GM19351 (cell line): ENCODE data around the gene MSANTD2.

Source experiments
- ATAC-seq: cut with Tn5 transposase; IDR thresholded peaks from one replicate; pipeline ENCODE4 v1.9.1; 2021; ENCODE audit warnings: mild to moderate bottlenecking, moderate library complexity; ENCODE audit not compliant: unreplicated experiment

The MSANTD2 gene

GRCh38 chr11:124754710-124755109, 45.5 kb downstream of the MSANTD2 start:
- no peak for ATAC-seq

GRCh38 chr11:124754309-124754708, 45.9 kb downstream of the MSANTD2 start:
- ATAC-seq = no peak

DNA sequence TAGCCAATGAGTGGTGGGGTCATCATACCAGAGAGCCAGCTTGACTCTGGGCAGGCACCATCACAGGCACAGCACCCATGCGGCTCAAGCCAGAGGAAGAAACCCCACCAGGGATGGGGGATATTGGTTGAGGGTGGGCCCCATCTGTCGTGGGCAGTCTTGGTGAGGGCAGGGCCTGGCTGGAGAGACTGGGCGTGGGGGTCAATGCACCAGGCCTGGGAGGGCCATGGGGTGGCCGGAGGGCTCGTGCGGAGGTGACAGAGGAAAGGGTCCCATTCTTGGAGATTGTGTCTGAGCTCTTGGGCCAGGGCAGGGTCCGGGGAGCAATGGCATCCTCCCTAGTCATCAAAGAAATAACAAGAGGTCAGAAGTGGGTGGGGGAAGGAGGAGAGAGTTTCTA, 46.6 kb downstream of the MSANTD2 start:
- no peak for ATAC-seq

DNA sequence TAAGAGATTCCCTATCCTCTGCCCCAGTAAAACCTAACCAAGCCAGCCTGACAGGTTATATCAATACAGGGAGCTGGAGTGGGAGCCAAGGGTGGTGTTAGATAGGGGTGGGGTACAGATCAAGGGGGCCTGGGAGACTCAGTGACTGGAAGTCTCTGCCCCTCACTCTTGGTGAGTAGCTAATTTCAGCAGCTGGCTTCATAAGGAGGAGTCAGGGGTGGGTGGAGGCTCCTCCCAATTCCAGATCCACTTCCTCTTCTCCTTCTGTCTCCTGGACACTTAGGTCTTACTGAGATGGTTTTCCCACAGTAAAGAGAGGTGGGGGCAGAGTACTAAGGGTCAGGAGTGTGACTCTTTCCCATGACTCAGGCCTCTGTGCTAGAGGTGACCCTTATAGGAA, 47.0 kb downstream of the MSANTD2 start:
- no peak for ATAC-seq

- ATAC-seq = no peak
Observed at GRCh38 chr11:124752471-124753102, 47.6 kb downstream of the MSANTD2 start.

DNA sequence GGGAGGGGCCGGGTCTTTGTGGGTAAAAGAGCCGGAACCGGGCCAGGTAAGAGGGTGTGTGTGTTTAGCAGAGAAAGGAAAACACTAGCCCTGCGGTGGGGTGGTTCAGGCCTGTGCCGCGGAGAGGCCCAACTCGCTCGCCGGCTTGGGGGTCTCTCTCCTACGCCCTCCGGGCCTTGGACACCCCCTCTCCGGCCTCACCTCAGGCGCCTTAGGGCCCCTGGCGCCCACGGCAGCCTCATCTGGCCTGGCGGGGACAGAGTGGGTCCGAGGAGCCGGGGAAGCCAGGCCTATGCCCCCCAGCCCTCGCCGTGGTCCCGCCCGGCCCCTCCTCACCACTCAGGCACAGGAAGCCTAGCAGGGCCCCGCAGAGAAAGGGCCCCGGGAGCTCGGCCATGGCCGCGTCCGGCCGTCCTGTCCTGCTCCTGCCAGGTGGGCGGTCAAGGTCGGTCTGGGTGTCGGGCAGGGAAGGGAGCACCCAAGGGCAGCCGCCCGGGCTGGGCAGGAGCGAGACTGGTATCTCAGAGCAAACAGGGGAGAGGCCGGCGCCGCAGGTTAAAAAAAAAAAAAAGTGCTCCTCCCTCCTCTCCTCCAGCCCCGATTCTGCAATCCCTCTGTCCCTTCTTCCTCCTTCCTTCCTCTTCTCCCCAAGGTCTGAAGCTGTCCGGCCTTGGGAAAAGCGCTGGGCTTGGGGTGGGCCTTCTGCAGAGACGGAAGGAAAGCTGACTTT, 48.3 kb downstream of the MSANTD2 start, which contains the start of gene VSIG2:
VSIG2 (minus strand) TSS at position 515 of the 730 bp plus-strand sequence; CDS start at position 397, 118 bp downstream.
- ATAC-seq = no peak

GRCh38 chr11:124751391-124751740, 48.8 kb downstream of the MSANTD2 start:
- no peak for ATAC-seq

DNA sequence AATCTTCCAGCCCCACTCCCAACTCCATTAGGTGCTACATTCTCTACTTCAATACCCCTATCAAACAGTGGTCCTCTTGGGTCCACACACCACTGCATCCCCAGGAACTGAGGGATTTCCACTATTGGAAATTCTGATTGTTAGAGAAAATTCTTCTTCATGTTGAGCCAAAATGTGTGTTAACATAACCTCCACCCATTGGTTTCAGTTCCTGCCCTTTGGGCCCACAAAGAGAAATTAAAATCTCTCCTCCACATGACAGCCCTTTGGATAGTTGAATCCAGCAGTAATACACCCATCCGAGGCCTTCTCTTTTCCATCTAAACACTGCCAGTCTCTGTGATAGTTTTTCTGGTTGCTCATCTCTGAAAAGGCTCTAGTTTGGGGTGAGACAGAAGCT, 50.3 kb downstream of the MSANTD2 start:
- no peak for ATAC-seq

DNA sequence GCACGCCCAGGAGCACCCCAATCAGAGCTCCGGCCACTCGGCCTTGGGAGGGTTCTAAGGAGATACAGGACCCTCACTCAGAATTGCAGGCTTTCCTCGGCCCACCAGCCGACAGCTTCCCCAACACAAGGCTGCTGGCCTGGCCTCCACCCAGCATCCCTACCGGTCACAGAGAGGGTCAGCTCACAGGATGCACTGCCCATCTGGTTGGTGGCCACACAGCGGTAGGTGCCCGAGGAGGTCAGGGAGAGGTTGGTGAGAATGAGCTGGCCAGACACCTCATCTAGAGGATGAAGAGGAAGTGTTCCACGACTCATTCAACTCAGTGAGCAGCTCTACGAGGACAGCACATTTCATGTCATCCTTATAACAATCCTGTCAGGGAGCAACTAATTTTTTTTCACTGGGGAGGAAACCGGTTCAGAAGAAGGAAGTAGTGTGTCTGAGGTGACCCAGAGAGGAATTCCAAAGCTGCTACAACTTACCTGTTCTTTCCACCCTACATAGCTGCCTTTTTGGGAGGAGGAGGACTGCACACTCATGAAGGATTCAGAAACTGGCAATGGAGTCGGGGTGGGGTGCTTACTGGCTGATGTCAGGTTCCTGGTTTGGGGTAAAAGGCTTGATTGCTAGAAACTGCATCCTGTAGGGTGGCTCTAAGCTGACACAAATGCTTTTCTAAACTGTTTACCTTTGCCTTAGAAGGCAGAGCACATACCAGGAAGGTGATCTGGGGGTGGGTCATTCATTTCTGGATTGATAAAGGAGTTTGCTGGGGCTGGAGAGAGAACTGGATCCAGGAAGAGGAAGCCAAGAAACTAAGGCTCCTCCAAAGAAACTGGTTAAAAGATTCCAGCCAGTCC, 51.5 kb downstream of the MSANTD2 start:
- ATAC-seq = no peak

DNA sequence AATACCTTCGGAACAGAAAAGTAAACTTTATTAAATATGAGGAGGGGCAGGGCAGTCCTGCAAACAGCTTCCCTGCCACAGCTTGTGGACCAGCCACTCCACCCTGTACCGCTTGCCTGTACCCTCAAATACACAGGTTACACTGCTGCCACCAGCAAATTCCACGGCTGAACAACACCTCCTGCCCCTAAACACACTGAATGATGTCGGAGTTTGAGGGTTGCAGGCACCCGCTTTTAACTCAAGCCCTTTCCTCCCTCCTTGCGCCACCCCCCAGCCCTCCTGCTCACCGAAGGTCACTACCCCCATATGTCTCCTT, 52.1 kb downstream of the MSANTD2 start:
- no peak for ATAC-seq

DNA sequence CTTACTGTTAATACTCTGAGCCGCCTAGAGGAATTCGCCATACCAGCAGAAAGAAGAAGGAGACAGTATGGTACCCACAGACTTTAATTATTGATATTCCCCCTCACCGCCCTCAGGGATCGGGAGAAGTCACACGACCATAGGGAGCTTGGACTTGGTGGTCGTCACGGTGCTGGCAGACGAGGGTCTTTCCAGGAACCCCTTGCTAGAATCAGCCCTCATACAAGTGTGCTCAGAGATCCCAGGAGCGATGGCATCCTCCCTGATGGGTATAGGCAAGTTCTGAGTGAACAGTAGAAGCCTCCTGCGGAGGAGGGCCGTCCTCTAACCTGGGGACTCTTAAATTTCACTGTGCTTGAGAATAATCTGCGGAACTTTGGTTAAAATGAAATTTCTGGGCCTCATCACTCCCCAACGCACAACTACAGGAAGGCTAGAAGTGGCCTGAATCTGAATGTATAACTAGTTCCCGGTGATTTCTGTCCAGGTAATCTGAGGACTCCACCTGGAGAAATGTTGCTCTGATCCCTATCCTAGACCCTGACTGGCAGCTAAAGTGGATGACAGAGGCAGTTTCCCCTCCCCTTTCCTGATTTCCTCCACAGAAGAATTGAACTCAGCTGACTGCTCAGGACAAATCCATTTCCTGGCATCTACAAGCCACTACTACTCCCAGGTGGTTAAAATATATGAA, 52.7 kb downstream of the MSANTD2 start:
- no peak for ATAC-seq

GRCh38 chr11:124746621-124747243, 53.5 kb downstream of the MSANTD2 start:
- peak; percentile 91 for ATAC-seq

DNA sequence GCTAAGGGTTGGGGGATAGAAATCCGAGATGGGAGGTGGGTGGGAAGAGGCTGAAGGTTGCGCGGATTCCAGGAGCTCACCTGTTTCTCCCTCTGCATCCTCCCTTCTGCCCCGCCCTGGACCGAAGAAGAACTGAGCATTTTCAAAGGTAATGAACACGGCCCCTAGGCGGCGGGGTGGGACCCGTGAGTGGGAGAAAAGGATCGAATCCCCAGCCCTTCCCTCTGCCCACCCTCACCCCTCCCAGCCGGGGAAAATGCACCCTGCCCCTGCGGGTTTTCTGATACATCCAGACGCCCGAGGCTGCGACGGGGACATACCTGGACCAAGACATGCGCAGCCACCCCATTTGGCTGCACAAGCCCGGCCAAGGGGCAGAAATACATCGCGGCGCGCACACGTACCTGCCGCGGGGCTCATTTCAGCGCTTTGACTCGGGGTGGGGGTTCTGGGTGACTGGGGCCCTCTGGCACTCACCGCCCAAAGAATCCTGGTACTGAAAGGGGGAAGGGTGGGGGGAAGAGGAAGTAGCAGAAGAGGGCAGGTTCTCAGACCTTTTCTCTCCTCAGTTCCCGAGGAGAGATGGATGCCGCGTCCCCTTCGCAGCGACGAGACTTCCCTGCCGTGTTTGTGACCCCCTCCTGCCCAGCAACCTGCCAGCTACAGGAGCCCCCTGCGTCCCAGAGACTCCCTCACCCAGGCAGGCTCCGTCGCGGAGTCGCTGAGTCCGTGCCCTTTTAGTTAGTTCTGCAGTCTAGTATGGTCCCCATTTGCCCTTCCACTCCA, 54.2 kb downstream of the MSANTD2 start:
- ATAC-seq = peak; percentile 21

- ATAC-seq = no peak
Observed at GRCh38 chr11:124745270-124745834, 54.9 kb downstream of the MSANTD2 start.

- no peak for ATAC-seq
Observed at GRCh38 chr11:124743050-124743449, 57.2 kb downstream of the MSANTD2 start.

DNA sequence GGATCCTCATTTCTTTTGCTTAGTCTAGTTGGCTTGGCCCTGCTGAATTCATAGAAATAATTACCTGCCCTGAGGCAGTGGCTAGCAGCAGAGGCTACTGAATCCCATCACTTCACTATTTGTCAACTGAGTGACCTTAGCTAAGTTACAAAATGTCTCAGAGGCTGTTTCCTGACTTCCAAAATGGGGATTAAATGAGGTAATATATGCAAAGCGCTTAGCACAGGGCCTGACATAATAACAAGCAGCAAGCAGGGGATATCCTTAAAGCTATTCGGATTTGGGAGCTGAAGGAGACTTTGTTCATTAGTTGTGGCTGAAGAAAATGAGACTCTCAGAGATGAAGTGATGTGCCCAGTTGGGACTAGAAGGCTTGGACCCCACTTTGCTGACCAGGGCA, 57.7 kb downstream of the MSANTD2 start:
- ATAC-seq = no peak

- ATAC-seq = peak; percentile 44
Observed at GRCh38 chr11:124740277-124740882, 59.8 kb downstream of the MSANTD2 start.

- peak; percentile 97 for ATAC-seq
Observed at GRCh38 chr11:124739479-124740276, 60.5 kb downstream of the MSANTD2 start, which contains the start of gene NRGN. TSS of gene NRGN (plus strand) at chr11:124739942. CDS start at chr11:124740085, 143 bp downstream.
